GM12865 (cell line): Measurements from ENCODE around the gene CADM1.

Experiments
- DNase-seq: peaks from one replicate; pipeline ENCODE4 v3.0.0; 2010; ENCODE audit warnings: low read depth
- H3K4me3 ChIP-seq: 2 replicates; pipeline ENCODE4 v1.5.1; 2011; ENCODE audit warnings: mild to moderate bottlenecking, low read depth, low read length, control low read depth
- TF ChIP-seq, protein P1 (sequence below): IDR thresholded peaks from 2 replicates; pipeline ENCODE4 v1.5.1; 2011; ENCODE audit warnings: low read length, control low read depth, low read depth, inconsistent platforms; ENCODE audit not compliant: insufficient read depth; ENCODE audit errors: missing control alignments

The CADM1 gene

DNA sequence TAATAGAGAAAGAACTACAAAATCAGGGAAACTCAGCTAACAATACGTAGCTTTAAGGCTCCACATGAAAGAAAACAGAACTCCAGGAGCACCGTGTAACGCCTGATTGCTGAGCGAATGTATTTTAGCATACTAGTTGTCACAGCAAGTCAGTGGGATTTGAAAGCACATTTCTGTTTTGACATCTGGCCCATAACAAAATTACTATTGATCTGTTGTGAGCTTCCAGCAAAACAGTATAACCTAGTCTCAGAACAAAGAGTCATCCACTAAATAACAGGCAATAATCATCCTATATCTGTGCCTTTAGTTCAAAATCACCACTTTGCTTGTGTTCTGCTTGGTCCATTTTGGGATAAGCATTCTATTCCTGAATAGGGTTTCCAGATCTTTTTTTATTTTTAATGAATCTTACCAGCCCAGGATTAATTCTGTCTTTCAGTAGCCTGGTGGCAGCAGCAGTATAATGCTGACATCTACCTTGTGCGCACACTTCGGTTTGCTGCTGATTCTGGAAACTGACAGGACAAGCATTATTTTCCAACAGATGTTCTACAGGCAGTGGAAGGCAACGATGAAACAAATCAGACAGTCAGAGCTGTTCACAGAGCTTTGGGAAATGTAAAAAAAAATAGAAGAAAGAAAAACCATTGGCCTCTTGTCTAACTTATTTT is 66.2 kb downstream of the CADM1 start:
- H3K4me3 ChIP-seq = no peak overlapping the region
- TF ChIP-seq, protein P1, sequence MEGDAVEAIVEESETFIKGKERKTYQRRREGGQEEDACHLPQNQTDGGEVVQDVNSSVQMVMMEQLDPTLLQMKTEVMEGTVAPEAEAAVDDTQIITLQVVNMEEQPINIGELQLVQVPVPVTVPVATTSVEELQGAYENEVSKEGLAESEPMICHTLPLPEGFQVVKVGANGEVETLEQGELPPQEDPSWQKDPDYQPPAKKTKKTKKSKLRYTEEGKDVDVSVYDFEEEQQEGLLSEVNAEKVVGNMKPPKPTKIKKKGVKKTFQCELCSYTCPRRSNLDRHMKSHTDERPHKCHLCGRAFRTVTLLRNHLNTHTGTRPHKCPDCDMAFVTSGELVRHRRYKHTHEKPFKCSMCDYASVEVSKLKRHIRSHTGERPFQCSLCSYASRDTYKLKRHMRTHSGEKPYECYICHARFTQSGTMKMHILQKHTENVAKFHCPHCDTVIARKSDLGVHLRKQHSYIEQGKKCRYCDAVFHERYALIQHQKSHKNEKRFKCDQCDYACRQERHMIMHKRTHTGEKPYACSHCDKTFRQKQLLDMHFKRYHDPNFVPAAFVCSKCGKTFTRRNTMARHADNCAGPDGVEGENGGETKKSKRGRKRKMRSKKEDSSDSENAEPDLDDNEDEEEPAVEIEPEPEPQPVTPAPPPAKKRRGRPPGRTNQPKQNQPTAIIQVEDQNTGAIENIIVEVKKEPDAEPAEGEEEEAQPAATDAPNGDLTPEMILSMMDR = no peak
- DNase-seq = no peak

- H3K4me3 ChIP-seq = no peak overlapping the region
- no peak for DNase-seq
- TF ChIP-seq, protein P1 = no peak
Measured at GRCh38 chr11:115430345-115430744, 73.9 kb downstream of the CADM1 start.

DNA sequence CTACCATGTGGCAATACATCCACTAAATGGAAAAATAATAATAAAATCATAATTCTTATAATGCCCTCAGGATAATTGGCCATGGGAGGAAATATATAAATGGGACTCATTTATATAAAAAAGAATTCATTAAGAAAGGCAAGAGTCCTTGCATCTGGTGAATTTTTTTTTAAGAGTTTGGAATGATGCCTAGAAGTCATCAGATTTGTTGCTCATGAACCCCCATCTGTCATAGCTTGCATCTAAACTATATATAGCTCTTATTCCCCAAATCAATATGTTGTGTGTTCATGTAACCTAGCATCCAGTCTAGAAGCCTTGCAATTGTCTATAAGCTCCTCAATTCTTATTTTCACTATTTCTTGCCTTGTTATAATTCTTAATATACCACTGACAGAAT is 75.9 kb downstream of the CADM1 start:
- H3K4me3 ChIP-seq = no peak overlapping the region
- TF ChIP-seq, protein P1 = no peak
- no peak for DNase-seq

DNA sequence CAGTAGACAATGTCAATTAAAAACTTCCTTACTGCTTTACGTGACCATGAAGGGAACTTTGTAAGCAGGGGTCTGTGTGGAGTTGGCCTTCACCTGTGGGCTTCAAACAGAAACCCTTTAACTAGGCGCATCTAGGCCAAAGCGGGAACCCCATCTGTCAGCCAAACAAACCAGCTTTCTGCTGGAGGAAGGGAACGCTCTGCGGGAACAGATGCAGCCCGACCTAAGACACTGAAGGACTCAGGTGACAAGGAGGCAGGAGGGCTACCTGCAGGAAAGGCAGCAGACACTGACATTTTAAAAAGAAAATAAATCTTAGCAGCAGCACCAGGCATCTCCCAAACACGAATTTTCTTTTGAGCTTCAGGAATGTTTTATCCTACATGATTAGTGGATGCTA is 78.4 kb downstream of the CADM1 start:
- no peak for DNase-seq
- TF ChIP-seq, protein P1 = no peak
- no peak overlapping the region for H3K4me3 ChIP-seq

DNA sequence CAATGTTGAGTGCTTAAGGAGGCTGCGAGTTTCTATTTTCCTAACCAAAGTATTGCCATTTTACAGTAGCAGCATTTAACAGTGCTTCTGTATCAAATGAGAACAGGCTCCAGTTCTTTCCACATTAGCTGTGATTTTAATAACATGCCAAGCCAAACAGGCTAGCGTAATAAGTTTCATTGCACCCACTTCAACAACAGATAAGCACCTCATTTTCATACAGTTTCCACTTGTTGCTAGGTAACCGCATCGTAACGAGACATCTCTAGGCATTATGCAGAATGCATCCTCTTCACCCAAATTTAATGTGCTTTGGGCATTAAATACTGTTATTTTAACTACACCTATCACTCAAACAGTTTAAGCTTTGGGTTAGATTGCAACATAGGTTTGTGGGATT is 79.0 kb downstream of the CADM1 start:
- TF ChIP-seq, protein P1 = no peak
- H3K4me3 ChIP-seq = no peak overlapping the region

DNA sequence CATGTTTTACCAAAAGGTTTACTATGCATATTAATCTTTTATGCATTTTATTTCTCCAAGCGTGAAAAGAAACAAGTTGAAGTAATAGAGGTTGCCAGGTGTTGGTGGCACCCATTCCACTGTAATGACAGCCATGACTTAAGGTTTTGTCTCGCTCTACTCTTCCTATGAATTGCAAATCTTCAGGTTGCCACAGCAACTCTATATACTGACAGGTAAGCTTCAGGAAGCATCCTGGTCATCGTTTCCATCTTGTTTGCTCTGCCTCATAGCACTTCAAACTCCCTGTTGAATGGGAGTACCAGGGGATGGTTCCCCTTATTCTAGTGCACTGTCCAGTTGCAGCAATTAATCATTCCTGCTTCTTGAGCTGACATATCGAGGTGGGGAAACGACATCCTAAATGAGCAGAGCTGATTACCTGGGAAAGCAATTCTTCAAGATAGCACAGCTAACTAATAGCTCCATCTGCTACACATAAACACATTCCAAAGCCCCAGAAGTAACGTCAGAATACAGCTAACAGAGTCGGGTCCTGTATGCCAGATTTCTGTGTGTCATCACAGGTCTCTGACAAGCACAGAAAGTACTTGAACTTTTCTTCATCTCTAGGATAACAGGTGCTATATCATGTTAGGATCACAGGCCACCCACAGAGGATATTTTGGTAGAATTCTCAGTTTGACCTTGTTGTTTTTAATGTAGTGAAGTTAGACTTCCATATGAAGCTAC is 80.3 kb downstream of the CADM1 start:
- no peak for DNase-seq
- TF ChIP-seq, protein P1 = no peak
- no peak overlapping the region for H3K4me3 ChIP-seq

More for the DNA sequence above, 79.0 kb downstream of the CADM1 start:
- no peak for DNase-seq
